IMR-90 (cell line): ENCODE measurements around the gene TMEM63A. TPM values are rescaled to one million over a fixed set of nuclear protein-coding genes. Genes with fewer than 3 reads are reported as not detected.

Experiments used
- ATAC-seq: fragments of 200-7000 bp; cut with Tn5 transposase; 2 replicates; pipeline ENCODE4 v1.9.1; 2020; ENCODE audit warnings: low read depth, mild to moderate bottlenecking, moderate library complexity
- BruUV-seq: library from RNA; stranded (reverse); fragments of 400-500 nt; replicated peaks from 2 replicates; lab custom pipeline; 2021; lab: Mats Ljungman, UMichigan
- CTCF ChIA-PET: fragments of 300-600 bp; formaldehyde crosslinking; extraction: SDS; loops from one replicate; lab custom pipeline; 2021; ENCODE audit warnings: antibody characterized with exemption; lab: Yijun Ruan, JAX
- POLR2A ChIA-PET: fragments of 300-600 bp; sonication (Branson Sonifier 250); formaldehyde crosslinking; loops from one replicate; lab custom pipeline; 2022; ENCODE audit warnings: antibody characterized with exemption; ENCODE audit not compliant: unreplicated experiment; lab: Charles Lee
- DNase-seq: peaks from one replicate; pipeline ENCODE4 v3.0.0; 2013
- H2AFZ ChIP-seq: replicated peaks from 2 replicates; pipeline ENCODE3; 2013; ENCODE audit warnings: low read length, mild to moderate bottlenecking; ENCODE audit not compliant: poor library complexity
- H2AK5ac ChIP-seq: 2 replicates; pipeline ENCODE4 v1.6.1; 2013; ENCODE audit warnings: low read depth, low read length, inconsistent platforms
- H2AK9ac ChIP-seq: replicated peaks from 2 replicates; pipeline ENCODE3; 2013; ENCODE audit warnings: mild to moderate bottlenecking, low read depth, low read length, moderate library complexity; ENCODE audit not compliant: poor library complexity
- H2BK120ac ChIP-seq: 2 replicates; pipeline ENCODE4 v1.6.1; 2013; ENCODE audit warnings: low read depth, low read length, inconsistent platforms
- H2BK15ac ChIP-seq: 3 replicates; pipeline ENCODE4 v1.6.1; 2013; ENCODE audit warnings: low read depth, low read length, inconsistent platforms
- H2BK20ac ChIP-seq: 2 replicates; pipeline ENCODE4 v1.6.1; 2013; ENCODE audit warnings: low read depth, mild to moderate bottlenecking, inconsistent platforms, low read length, moderate library complexity
- H2BK5ac ChIP-seq: 2 replicates; pipeline ENCODE4 v1.6.1; 2013; ENCODE audit warnings: mild to moderate bottlenecking, low read depth, low read length, inconsistent platforms; ENCODE audit not compliant: poor library complexity, severe bottlenecking
- H3K14ac ChIP-seq: replicated peaks from 2 replicates; pipeline ENCODE4 v1.6.1; 2013; ENCODE audit warnings: low read depth, low read length, inconsistent platforms
- H3K18ac ChIP-seq: 2 replicates; pipeline ENCODE4 v1.6.1; 2013; ENCODE audit warnings: low read depth, low read length, control low read depth
- H3K23ac ChIP-seq: 2 replicates; pipeline ENCODE4 v1.6.1; 2013; ENCODE audit warnings: low read depth, low read length, inconsistent platforms
- H3K27ac ChIP-seq: 2 replicates; pipeline ENCODE4 v1.5.1; 2013; ENCODE audit warnings: mild to moderate bottlenecking, control low read depth, low read length; ENCODE audit not compliant: insufficient read depth
- H3K27me3 ChIP-seq: 2 replicates; pipeline ENCODE4 v1.6.1; 2013; ENCODE audit warnings: low read length; ENCODE audit not compliant: control insufficient read depth, insufficient read depth
- H3K36me3 ChIP-seq: 2 replicates; pipeline ENCODE4 v1.6.1; 2013; ENCODE audit warnings: low read length, mixed read lengths; ENCODE audit not compliant: control insufficient read depth, insufficient read depth
- H3K4ac ChIP-seq: 2 replicates; pipeline ENCODE4 v1.6.1; 2013; ENCODE audit warnings: low read depth, low read length, inconsistent platforms
- H3K4me1 ChIP-seq: 2 replicates; pipeline ENCODE4 v1.6.1; 2013; ENCODE audit warnings: low read length, mixed read lengths; ENCODE audit not compliant: control insufficient read depth, insufficient read depth
- H3K4me2 ChIP-seq: 2 replicates; pipeline ENCODE4 v1.6.1; 2013; ENCODE audit warnings: low read depth, mild to moderate bottlenecking, control low read depth, low read length, moderate library complexity
- H3K4me3 ChIP-seq: 2 replicates; pipeline ENCODE4 v1.5.1; 2013; ENCODE audit warnings: low read depth, mild to moderate bottlenecking, control low read depth, low read length, moderate library complexity; ENCODE audit not compliant: insufficient read depth
- H3K56ac ChIP-seq: 2 replicates; pipeline ENCODE4 v1.6.1; 2013; ENCODE audit warnings: low read length, inconsistent platforms; ENCODE audit not compliant: insufficient read depth; ENCODE audit errors: extremely low read depth
- H3K79me1 ChIP-seq, 2 experiments: 2 replicates each; pipeline ENCODE4 v1.6.1; 2013; ENCODE audit warnings: low read length in 2 of 2, inconsistent platforms in 1 of 2, low read depth in 1 of 2
- H3K9ac ChIP-seq: 2 replicates; pipeline ENCODE4 v1.6.1; 2013; ENCODE audit warnings: low read depth, low read length, control low read depth
- H3K9me1 ChIP-seq: 2 replicates; pipeline ENCODE4 v1.6.1; 2013; ENCODE audit warnings: low read length, inconsistent platforms; ENCODE audit not compliant: insufficient read depth
- H3K9me3 ChIP-seq: 2 replicates; pipeline ENCODE4 v1.6.1; 2013; ENCODE audit warnings: low read length; ENCODE audit not compliant: control insufficient read depth, insufficient read depth
- H4K20me1 ChIP-seq: 2 replicates; pipeline ENCODE4 v1.6.1; 2013; ENCODE audit warnings: low read length, inconsistent platforms; ENCODE audit not compliant: insufficient read depth
- H4K5ac ChIP-seq: 2 replicates; pipeline ENCODE4 v1.6.1; 2013; ENCODE audit warnings: mild to moderate bottlenecking, low read depth, low read length, control low read depth
- H4K8ac ChIP-seq, 2 experiments: 2 replicates each; pipeline ENCODE4 v1.6.1; 2013; ENCODE audit warnings: low read depth in 2 of 2, low read length in 2 of 2, control low read depth in 1 of 2, inconsistent platforms in 1 of 2
- H4K91ac ChIP-seq: 2 replicates; pipeline ENCODE4 v1.6.1; 2013; ENCODE audit warnings: low read depth, low read length, inconsistent platforms; ENCODE audit not compliant: insufficient read depth
- BHLHE40 ChIP-seq: fragments of 150-350 bp; IDR thresholded peaks from 2 replicates; pipeline ENCODE4 v1.6.1; 2016; ENCODE audit warnings: mild to moderate bottlenecking, low read depth, low read length
- CEBPB ChIP-seq: IDR thresholded peaks from 2 replicates; pipeline ENCODE4 v1.6.1; 2012; ENCODE audit warnings: low read depth, low read length, improper control_type of control experiment
- FOS ChIP-seq: fragments of 150-350 bp; IDR thresholded peaks from 2 replicates; pipeline ENCODE4 v1.6.1; 2016; ENCODE audit warnings: low read depth, low read length
- MAFK ChIP-seq: IDR thresholded peaks from 2 replicates; pipeline ENCODE4 v1.6.1; 2012; ENCODE audit warnings: low read depth, low read length, improper control_type of control experiment
- MXI1 ChIP-seq: IDR thresholded peaks from 2 replicates; pipeline ENCODE4 v1.6.1; 2012; ENCODE audit warnings: low read depth, mild to moderate bottlenecking, low read length, moderate library complexity, borderline replicate concordance
- NFE2L2 ChIP-seq: fragments of 150-350 bp; IDR thresholded peaks from 2 replicates; pipeline ENCODE4 v1.6.1; 2016; ENCODE audit warnings: low read depth, mild to moderate bottlenecking, low read length
- POLR2A ChIP-seq: IDR thresholded peaks from 2 replicates; pipeline ENCODE4 v1.6.1; 2012; ENCODE audit warnings: mild to moderate bottlenecking, low read depth, low read length
- RAD21 ChIP-seq: IDR thresholded peaks from 2 replicates; pipeline ENCODE4 v1.6.1; 2012; ENCODE audit warnings: low read length, improper control_type of control experiment
- RCOR1 ChIP-seq: IDR thresholded peaks from 2 replicates; pipeline ENCODE4 v1.6.1; 2012; ENCODE audit warnings: mild to moderate bottlenecking, low read length, improper control_type of control experiment; ENCODE audit not compliant: insufficient replicate concordance
- RFX5 ChIP-seq: IDR thresholded peaks from 2 replicates; pipeline ENCODE4 v1.8.0; 2012; ENCODE audit warnings: low read depth, mild to moderate bottlenecking, low read length, moderate library complexity
- WGBS, 2 experiments: methylation state at CpG; one replicate each; pipeline versions ENCODE4 v1.1.5 to v1.1.7; 2013; ENCODE audit warnings: missing lambda C conversion rate in 2 of 2; ENCODE audit not compliant: insufficient read length in 1 of 2; ENCODE audit errors: extremely low coverage in 2 of 2; 5-methylcytosine and 5-hydroxymethylcytosine counted together
- dilution Hi-C: fragments of 300-500 bp; cut with HindIII; formaldehyde crosslinking; loops from one replicate; pipeline ENCODE4 v1.14.3; 2018; ENCODE audit warnings: low sequenced_read_pairs; ENCODE audit not compliant: unreplicated experiment
- in situ Hi-C: fragments of 300-500 bp; cut with MboI; formaldehyde crosslinking; loops from 3 replicates; pipeline ENCODE4 v1.14.3; 2019; ENCODE audit warnings: low sequenced_read_pairs, inconsistent platforms, mixed read lengths
- intact Hi-C: fragments of 100-400 bp; cut with micrococcal nuclease; formaldehyde crosslinking; loops from 2 replicates; pipeline ENCODE4 v1.10.0; 2022
- polyA plus RNA-seq, 3 experiments: library from polyadenylated mRNA; depleted of rRNA; stranded (reverse); fragments of >200 nt; gene quantifications; 2 replicates each; pipeline ENCODE4 v1.2.3, GENCODE V29; 2012; ENCODE audit warnings: low replicate concordance in 1 of 3
- total RNA-seq: library from RNA; depleted of rRNA; stranded (reverse); fragments of >200 nt; gene quantifications from 2 replicates; pipeline ENCODE4 v1.2.3, GENCODE V29; 2012
- TF ChIP-seq, protein P1 (sequence below): fragments of 150-350 bp; IDR thresholded peaks from 2 replicates; pipeline ENCODE4 v1.6.1; 2017; ENCODE audit warnings: mild to moderate bottlenecking, antibody characterized with exemption, low read length, low read depth
- TF ChIP-seq, protein P2 (sequence below): fragments of 150-350 bp; IDR thresholded peaks from 2 replicates; pipeline ENCODE4 v1.6.1; 2016; ENCODE audit warnings: low read depth, mild to moderate bottlenecking, low read length, moderate library complexity, borderline replicate concordance
- TF ChIP-seq, protein P3 (sequence below): conservative IDR thresholded peaks from 2 replicates; pipeline ENCODE4 v1.5.1; 2012; ENCODE audit warnings: mild to moderate bottlenecking, low read depth, low read length, improper control_type of control experiment

TMEM63A gene
- total and polyA plus RNA-seq, 2 of the 4 experiments (the other 2 are of a cell fraction), result 4.7 to 23.3 TPM

DNA sequence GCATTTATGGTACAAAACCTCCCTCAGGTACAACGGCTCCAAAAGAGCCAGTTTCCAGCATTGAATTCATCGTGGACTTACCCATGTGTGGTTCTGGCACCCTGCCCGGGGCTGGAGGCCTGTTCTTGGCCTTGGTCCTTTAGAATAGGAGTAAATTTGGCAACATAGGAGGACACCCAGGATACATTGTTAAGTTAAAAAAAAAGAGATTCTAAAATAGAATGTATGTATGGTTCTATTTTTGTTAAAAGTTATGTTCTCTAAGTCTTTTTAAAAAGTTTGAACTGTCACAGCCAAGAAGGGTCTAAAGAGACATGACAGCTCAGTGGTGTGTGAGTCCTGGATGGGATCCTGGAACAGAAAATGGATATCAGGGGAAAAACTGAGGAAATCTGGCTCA, 46.3 kb downstream of the TMEM63A start:
- ATAC-seq, result no peak
- Histone ChIP-seq H3K56ac (no peak overlapping the region), H3K9ac (no peak overlapping the region), H4K20me1 (no peaks in the 10 kb centered on the region), H3K9me3 (no peaks in the 10 kb centered on the region), H2AK5ac (no peak overlapping the region), H4K8ac (no peak overlapping the region), H2BK15ac (no peak overlapping the region), H3K4ac (no peak overlapping the region), H3K4me2 (no peak overlapping the region), H3K4me3 (no peak overlapping the region), H2AFZ (no peak overlapping the region), H2AK9ac (no peak overlapping the region), H3K18ac (no peak overlapping the region), H3K14ac (no peak overlapping the region), H3K27ac (no peak overlapping the region), H3K27me3 (no peaks in the 10 kb centered on the region), H4K91ac (no peak overlapping the region), H3K23ac (no peak overlapping the region), H3K4me1 (peaks cover 4% of the 10 kb centered on the region; the same call in 1 of the 2 replicates), H2BK5ac (no peak overlapping the region), H2BK120ac (no peak overlapping the region), H4K5ac (no peak overlapping the region), H3K36me3 (peaks cover 26% of the 10 kb centered on the region), H3K79me1 (no peaks in the 10 kb centered on the region), H3K9me1 (peaks cover 5% of the 10 kb centered on the region; the same call in 1 of the 2 replicates), H2BK20ac (no peak overlapping the region)
- no TSS peak for BruUV-seq
- in situ Hi-C loops, result no loop called here
- WGBS, 2 experiments, result no CpG with 5 or more reads among the region's 3 CpGs
- CTCF ChIA-PET, result interaction anchor here (0.6 to 1.1 kb wide), 2 partner anchors 355 to 361 kb away, joined by 3 to 5 read pairs; no protein-coding TSS in a partner anchor
- POLR2A ChIA-PET, result no interaction called here
- TF ChIP-seq POLR2A (no peak), FOS (no peak), RCOR1 (no peak), MAFK (no peak), BHLHE40 (no peak), CEBPB (no peak), NFE2L2 (no peak), RAD21 (no peak), RFX5 (no peak), MXI1 (no peak)
- TF ChIP-seq, protein P1, sequence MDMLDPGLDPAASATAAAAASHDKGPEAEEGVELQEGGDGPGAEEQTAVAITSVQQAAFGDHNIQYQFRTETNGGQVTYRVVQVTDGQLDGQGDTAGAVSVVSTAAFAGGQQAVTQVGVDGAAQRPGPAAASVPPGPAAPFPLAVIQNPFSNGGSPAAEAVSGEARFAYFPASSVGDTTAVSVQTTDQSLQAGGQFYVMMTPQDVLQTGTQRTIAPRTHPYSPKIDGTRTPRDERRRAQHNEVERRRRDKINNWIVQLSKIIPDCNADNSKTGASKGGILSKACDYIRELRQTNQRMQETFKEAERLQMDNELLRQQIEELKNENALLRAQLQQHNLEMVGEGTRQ, result no peak
- TF ChIP-seq, protein P2, sequence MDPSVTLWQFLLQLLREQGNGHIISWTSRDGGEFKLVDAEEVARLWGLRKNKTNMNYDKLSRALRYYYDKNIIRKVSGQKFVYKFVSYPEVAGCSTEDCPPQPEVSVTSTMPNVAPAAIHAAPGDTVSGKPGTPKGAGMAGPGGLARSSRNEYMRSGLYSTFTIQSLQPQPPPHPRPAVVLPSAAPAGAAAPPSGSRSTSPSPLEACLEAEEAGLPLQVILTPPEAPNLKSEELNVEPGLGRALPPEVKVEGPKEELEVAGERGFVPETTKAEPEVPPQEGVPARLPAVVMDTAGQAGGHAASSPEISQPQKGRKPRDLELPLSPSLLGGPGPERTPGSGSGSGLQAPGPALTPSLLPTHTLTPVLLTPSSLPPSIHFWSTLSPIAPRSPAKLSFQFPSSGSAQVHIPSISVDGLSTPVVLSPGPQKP, result no peak
- TF ChIP-seq, protein P3, sequence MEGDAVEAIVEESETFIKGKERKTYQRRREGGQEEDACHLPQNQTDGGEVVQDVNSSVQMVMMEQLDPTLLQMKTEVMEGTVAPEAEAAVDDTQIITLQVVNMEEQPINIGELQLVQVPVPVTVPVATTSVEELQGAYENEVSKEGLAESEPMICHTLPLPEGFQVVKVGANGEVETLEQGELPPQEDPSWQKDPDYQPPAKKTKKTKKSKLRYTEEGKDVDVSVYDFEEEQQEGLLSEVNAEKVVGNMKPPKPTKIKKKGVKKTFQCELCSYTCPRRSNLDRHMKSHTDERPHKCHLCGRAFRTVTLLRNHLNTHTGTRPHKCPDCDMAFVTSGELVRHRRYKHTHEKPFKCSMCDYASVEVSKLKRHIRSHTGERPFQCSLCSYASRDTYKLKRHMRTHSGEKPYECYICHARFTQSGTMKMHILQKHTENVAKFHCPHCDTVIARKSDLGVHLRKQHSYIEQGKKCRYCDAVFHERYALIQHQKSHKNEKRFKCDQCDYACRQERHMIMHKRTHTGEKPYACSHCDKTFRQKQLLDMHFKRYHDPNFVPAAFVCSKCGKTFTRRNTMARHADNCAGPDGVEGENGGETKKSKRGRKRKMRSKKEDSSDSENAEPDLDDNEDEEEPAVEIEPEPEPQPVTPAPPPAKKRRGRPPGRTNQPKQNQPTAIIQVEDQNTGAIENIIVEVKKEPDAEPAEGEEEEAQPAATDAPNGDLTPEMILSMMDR, result no peak
- DNase-seq, result peak; percentile 17
- intact Hi-C loops, result no loop called here
- dilution Hi-C loops, result no loop called here
